Measurements from ENCODE around the gene PHF23.

DNA sequence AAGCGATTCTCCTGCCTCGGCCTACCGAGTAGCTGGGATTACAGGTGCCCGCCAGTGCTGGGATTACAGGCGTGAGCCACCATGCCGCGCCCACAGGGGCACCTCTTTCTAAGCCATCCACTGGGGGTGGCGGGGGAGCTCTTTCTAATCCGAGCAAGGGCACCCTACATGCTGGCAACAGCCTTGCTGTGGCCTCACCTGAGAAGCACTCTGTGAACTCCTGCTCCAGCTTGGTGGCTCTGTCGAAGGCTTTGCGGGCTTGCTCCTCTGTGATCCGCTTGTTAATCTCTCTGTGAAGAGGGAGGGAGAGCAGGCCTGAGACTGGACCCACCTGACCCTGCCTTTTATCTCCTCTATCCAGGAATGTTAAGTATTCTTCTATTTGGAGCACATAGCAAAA, 48.2 kb downstream of the PHF23 start:
- no peak for TF ChIP-seq POLR2A (IDR thresholded peaks at IDR 0.05; ENCODE audit: low read length)
- TF ChIP-seq GATA1 (IDR thresholded peaks at IDR 0.05; ENCODE audit: low read depth, low read length): no peak

Data from erythroblast (primary cell).